Smooth muscle cell (in vitro differentiated cells): Measurements from ENCODE around the gene ITK. TPM values are rescaled to one million over a fixed set of nuclear protein-coding genes. Genes with fewer than 3 reads are reported as not detected.

ENCODE experiments used
- DNase-seq: peaks from one replicate; lab custom pipeline; 2025; ENCODE audit not compliant: unreplicated experiment; lab: John Stamatoyannopoulos, UW
- H2AFZ ChIP-seq: fragments of 200-600 bp; sonication (generic); 2 replicates; pipeline ENCODE4 v1.6.0; 2016; ENCODE audit warnings: antibody characterized with exemption, low read depth, mild to moderate bottlenecking
- H3F3A ChIP-seq: fragments of 200-600 bp; sonication (generic); 2 replicates; pipeline ENCODE4 v1.6.0; 2017; ENCODE audit warnings: antibody characterized with exemption, low read depth
- H3K27ac ChIP-seq: fragments of 200-600 bp; sonication (generic); 2 replicates; pipeline ENCODE4 v1.5.1; 2016; ENCODE audit warnings: low read depth, mild to moderate bottlenecking
- H3K27me3 ChIP-seq: fragments of 200-600 bp; sonication (generic); 2 replicates; pipeline ENCODE4 v1.6.1; 2016; ENCODE audit warnings: low read depth, mild to moderate bottlenecking
- H3K36me3 ChIP-seq: fragments of 200-600 bp; sonication (generic); 2 replicates; pipeline ENCODE4 v1.5.1; 2016; ENCODE audit warnings: low read depth
- H3K4me1 ChIP-seq: fragments of 200-600 bp; sonication (generic); 2 replicates; pipeline ENCODE4 v1.5.1; 2016; ENCODE audit warnings: low read depth
- H3K4me2 ChIP-seq: fragments of 200-600 bp; sonication (generic); 2 replicates; pipeline ENCODE4 v1.6.0; 2016; ENCODE audit warnings: mild to moderate bottlenecking
- H3K4me3 ChIP-seq: fragments of 200-600 bp; sonication (generic); 2 replicates; pipeline ENCODE4 v1.5.1; 2016; ENCODE audit warnings: mild to moderate bottlenecking
- H3K79me2 ChIP-seq: fragments of 200-600 bp; sonication (generic); 2 replicates; pipeline ENCODE4 v1.6.0; 2016; ENCODE audit warnings: low read depth, mild to moderate bottlenecking
- H3K9ac ChIP-seq: fragments of 200-600 bp; sonication (generic); 2 replicates; pipeline ENCODE4 v1.6.0; 2016; ENCODE audit warnings: low read depth
- H3K9me3 ChIP-seq: fragments of 200-600 bp; sonication (generic); replicated peaks from 2 replicates; pipeline ENCODE4 v1.5.1; 2016; ENCODE audit warnings: low read depth
- H4K20me1 ChIP-seq: fragments of 200-600 bp; sonication (generic); 2 replicates; pipeline ENCODE4 v1.6.0; 2016; ENCODE audit warnings: low read depth
- WGBS: methylation state at CpG from one replicate; pipeline ENCODE4 v1.1.7; 2016; ENCODE audit warnings: low lambda C conversion rate; 5-methylcytosine and 5-hydroxymethylcytosine counted together
- polyA plus RNA-seq: library from polyadenylated mRNA; unstranded; fragments of >200 nt; fragmentation: Nextera tagmentation; extraction: Ambion mirVana; gene quantifications from 2 replicates; pipeline ENCODE4 v1.2.1, GENCODE V29; 2016
- total RNA-seq: library from RNA; depleted of rRNA; stranded (reverse); fragments of >200 nt; gene quantifications from 2 replicates; pipeline ENCODE4 v1.2.3, GENCODE V29; 2014
- TF ChIP-seq, protein P1 (sequence below): fragments of 200-600 bp; sonication (generic); IDR thresholded peaks from 2 replicates; pipeline ENCODE4 v1.5.1; 2017; ENCODE audit warnings: borderline replicate concordance, mild to moderate bottlenecking, antibody characterized with exemption; ENCODE audit not compliant: insufficient read depth, poor library complexity, severe bottlenecking

The ITK gene
- total and polyA plus RNA-seq, 2 experiments from 2014 or later, result 0.97 to 1.8 TPM

DNA sequence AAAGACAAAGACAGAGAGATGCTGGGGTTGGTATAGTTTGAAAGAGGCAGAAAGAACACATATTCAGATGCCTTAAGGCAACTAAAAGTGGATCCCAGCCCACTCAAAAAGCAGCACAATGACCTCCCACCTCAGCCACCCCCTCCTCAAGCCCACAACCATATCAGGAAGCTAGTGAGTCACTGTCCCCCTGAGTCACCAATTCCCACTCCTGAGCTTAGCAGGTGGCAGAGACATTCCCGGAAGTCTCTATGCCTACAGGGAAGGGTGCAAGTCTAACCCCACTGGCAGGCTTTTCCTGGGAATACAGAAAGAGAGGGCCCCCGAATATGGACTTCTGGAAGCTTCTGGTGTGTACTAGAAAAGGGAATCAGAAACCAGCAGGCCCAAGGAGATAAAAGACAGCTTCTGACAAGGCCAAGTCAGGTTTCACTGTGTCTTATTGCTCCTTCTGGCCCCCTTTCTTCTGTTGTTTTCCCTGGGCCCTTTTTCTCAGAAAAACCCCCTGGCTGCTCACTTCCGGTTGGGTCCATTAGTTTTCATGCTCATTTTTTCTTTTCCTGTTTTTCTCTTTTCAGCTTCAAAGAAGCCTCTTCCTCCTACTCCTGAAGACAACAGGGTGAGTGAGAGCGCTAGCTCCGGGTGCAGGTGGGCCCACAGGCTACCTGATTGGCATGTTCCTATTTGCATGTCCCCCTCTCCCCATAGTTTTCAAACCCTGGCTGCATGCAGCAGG, 36.8 kb downstream of the ITK start:
- no peak overlapping the region for H3K27ac ChIP-seq
- WGBS, result 86% methylated on average over 5 of the region's 5 CpGs
- no peaks in the 10 kb centered on the region for H3K9me3 ChIP-seq
- no peak overlapping the region for H2AFZ ChIP-seq
- H3K9ac ChIP-seq, result no peak overlapping the region
- no peaks in the 10 kb centered on the region for H4K20me1 ChIP-seq
- H3K27me3 ChIP-seq, result no peaks in the 10 kb centered on the region
- no peak overlapping the region for H3K4me3 ChIP-seq
- TF ChIP-seq, protein P1, sequence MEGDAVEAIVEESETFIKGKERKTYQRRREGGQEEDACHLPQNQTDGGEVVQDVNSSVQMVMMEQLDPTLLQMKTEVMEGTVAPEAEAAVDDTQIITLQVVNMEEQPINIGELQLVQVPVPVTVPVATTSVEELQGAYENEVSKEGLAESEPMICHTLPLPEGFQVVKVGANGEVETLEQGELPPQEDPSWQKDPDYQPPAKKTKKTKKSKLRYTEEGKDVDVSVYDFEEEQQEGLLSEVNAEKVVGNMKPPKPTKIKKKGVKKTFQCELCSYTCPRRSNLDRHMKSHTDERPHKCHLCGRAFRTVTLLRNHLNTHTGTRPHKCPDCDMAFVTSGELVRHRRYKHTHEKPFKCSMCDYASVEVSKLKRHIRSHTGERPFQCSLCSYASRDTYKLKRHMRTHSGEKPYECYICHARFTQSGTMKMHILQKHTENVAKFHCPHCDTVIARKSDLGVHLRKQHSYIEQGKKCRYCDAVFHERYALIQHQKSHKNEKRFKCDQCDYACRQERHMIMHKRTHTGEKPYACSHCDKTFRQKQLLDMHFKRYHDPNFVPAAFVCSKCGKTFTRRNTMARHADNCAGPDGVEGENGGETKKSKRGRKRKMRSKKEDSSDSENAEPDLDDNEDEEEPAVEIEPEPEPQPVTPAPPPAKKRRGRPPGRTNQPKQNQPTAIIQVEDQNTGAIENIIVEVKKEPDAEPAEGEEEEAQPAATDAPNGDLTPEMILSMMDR, result no peak
- no peaks in the 10 kb centered on the region for H3K36me3 ChIP-seq
- H3K4me2 ChIP-seq, result no peak overlapping the region
- no peak for DNase-seq
- H3K4me1 ChIP-seq, result no peaks in the 10 kb centered on the region
- H3F3A ChIP-seq, result no peaks in the 10 kb centered on the region
- no peaks in the 10 kb centered on the region for H3K79me2 ChIP-seq

DNA sequence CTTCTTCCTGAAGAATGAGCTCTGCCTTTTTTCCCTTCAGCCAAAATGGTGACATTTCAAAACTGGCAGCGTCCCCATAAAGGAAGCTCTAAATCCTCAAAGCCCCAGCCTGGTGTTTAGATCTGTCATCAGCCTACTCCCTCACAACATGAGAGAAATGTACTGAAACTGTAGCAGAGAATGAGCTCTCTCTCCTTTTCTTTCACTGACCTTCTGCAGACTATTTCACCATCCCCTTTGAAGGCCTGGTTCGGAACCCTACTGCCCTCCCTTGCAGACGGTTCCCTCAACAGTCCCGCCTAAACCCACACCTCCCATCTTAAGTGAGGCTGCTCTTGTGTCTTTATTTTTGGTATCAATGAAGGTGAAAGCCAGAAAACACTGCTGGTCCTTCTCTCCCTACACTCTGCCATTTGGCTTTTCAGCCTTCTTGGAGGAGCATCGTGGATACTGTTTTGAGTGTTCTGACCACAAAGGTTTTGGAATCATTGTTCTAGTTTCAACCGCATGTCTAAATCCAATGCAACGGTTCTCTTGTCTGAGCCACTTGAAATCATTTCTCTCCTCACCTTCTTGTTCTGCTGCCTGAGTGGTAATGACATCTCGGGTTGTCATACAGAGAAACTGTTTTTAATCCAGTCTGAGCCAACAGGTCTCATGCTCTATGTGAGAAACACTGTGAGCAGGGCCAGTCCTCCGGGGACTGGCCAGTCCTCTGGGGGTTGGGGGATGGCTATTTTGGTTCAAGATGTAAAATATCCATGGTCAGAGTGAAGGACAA, 39.0 kb downstream of the ITK start:
- H2AFZ ChIP-seq, result no peak overlapping the region
- peak overlapping the region; percentile 16 for H3K27ac ChIP-seq
- WGBS, result 71% methylated on average over 9 of the region's 9 CpGs
- no peaks in the 10 kb centered on the region for H3K27me3 ChIP-seq
- H4K20me1 ChIP-seq, result no peaks in the 10 kb centered on the region
- no peak overlapping the region for H3K4me3 ChIP-seq
- H3K4me1 ChIP-seq, result no peaks in the 10 kb centered on the region
- no peaks in the 10 kb centered on the region for H3K79me2 ChIP-seq
- no peak overlapping the region for H3K9ac ChIP-seq
- H3K36me3 ChIP-seq, result no peaks in the 10 kb centered on the region
- no peaks in the 10 kb centered on the region for H3F3A ChIP-seq
- peak overlapping the region; percentile 6 for H3K4me2 ChIP-seq
- TF ChIP-seq, protein P1, result no peak
- no peak for DNase-seq
- no peaks in the 10 kb centered on the region for H3K9me3 ChIP-seq

DNA sequence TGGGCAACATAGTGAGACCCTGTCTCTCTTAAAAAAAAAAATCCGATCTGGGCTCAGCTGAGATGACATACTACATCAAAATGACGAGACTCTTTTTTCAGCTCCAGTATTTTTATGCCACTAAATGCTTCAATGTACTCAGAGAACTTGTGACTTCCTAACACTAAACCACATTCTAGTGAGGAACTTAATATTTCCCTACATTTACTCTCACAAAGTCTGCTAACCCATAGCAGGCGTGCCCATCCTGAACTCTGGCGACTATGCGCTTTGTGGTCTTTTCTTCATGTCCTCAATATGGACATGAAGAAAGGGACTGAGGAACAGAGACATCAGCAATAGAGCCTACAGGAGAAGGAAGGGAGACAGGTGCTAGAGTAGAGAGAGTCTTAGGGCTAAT, 41.3 kb downstream of the ITK start:
- H3K4me3 ChIP-seq, result no peak overlapping the region
- H3K79me2 ChIP-seq, result no peaks in the 10 kb centered on the region
- peak overlapping the region; percentile 6 for H3K4me2 ChIP-seq
- no peak overlapping the region for H3K9ac ChIP-seq
- H3K9me3 ChIP-seq, result no peaks in the 10 kb centered on the region
- H3F3A ChIP-seq, result no peaks in the 10 kb centered on the region
- H3K27me3 ChIP-seq, result no peaks in the 10 kb centered on the region
- WGBS, result 85% methylated on average over 5 of the region's 5 CpGs
- no peak overlapping the region for H2AFZ ChIP-seq
- no peak for DNase-seq
- H3K27ac ChIP-seq, result peak overlapping the region; percentile 86
- TF ChIP-seq, protein P1, result no peak
- no peaks in the 10 kb centered on the region for H3K4me1 ChIP-seq
- no peaks in the 10 kb centered on the region for H4K20me1 ChIP-seq
- H3K36me3 ChIP-seq, result no peaks in the 10 kb centered on the region
